K562 (cell line): ENCODE results near the gene KIF5A. TPM values are rescaled to one million over a fixed set of nuclear protein-coding genes. Genes with fewer than 3 reads are reported as not detected.

Experiments
- BDP1 ChIP-seq: IDR thresholded peaks from 3 replicates; pipeline ENCODE4 v1.6.1; 2011; ENCODE audit not compliant: insufficient read length, insufficient read depth
- CEBPB ChIP-seq: fragments of 450-650 bp; IDR thresholded peaks from 2 replicates; pipeline ENCODE4 v1.6.1; 2016; ENCODE audit warnings: missing genetic modification characterization, missing compliant biosample characterization
- CREM ChIP-seq: IDR thresholded peaks from 2 replicates; pipeline ENCODE4 v1.6.1; 2014; ENCODE audit warnings: antibody characterized with exemption, low read depth
- E2F5 ChIP-seq: sonication (generic); formaldehyde crosslinking; IDR thresholded peaks from 2 replicates; pipeline ENCODE4 v1.8.0; 2022; ENCODE audit warnings: mild to moderate bottlenecking, missing genetic modification reagents
- MTA2 ChIP-seq: fragments of 450-650 bp; IDR thresholded peaks from 2 replicates; pipeline ENCODE4 v1.6.1; 2016; ENCODE audit warnings: low read depth
- NFRKB ChIP-seq: fragments of 450-650 bp; IDR thresholded peaks from 2 replicates; pipeline ENCODE4 v1.6.1; 2016; ENCODE audit warnings: low read depth
- NR2C2 ChIP-seq, 2 experiments: fragments of 200-800 bp in 1 of 2; sonication (Bioruptor generic) in 1 of 2; sonication (generic) in 1 of 2; formaldehyde crosslinking in 1 of 2; IDR thresholded peaks; 2 replicates each; pipeline versions ENCODE4 v1.6.1 to v1.8.0; 2016 to 2022; ENCODE audit warnings: mild to moderate bottlenecking in 1 of 2, missing compliant biosample characterization in 1 of 2, missing genetic modification characterization in 1 of 2, missing genetic modification reagents in 1 of 2
- NR4A1 ChIP-seq, 2 experiments: fragments of 250-450 bp in 1 of 2; fragments of 450-650 bp in 1 of 2; sonication (Bioruptor Pico) in 1 of 2; IDR thresholded peaks; 2 replicates each; pipeline versions ENCODE4 v1.4.0 to v1.6.1; 2016 to 2020; ENCODE audit warnings: mild to moderate bottlenecking in 2 of 2, missing compliant biosample characterization in 1 of 2, missing genetic modification characterization in 1 of 2, moderate library complexity in 1 of 2
- OTX1 ChIP-seq: fragments of 450-650 bp; formaldehyde crosslinking; IDR thresholded peaks from 2 replicates; pipeline ENCODE4 v1.4.0; 2022; ENCODE audit warnings: mild to moderate bottlenecking
- RAD51 ChIP-seq: fragments of 450-650 bp; IDR thresholded peaks from 2 replicates; pipeline ENCODE4 v1.7.1; 2016; ENCODE audit warnings: low read depth, mild to moderate bottlenecking, borderline replicate concordance
- SMARCA4 ChIP-seq: fragments of 450-650 bp; IDR thresholded peaks from 2 replicates; pipeline ENCODE4 v1.6.1; 2016
- TRIM25 ChIP-seq: fragments of 450-650 bp; IDR thresholded peaks from 2 replicates; pipeline ENCODE4 v1.7.0; 2016; ENCODE audit warnings: borderline replicate concordance
- ZNF347 ChIP-seq: fragments of 450-650 bp; formaldehyde crosslinking; IDR thresholded peaks from 2 replicates; pipeline ENCODE4 v1.4.0; 2020; ENCODE audit warnings: low read depth, mild to moderate bottlenecking, moderate library complexity
- ZNF717 ChIP-seq: fragments of 250-450 bp; sonication (Bioruptor Pico); IDR thresholded peaks from 2 replicates; pipeline ENCODE4 v1.5.0; 2021
- polyA plus RNA-seq, 8 experiments: library from polyadenylated mRNA; depleted of rRNA in 4 of 8; stranded (reverse) in 5 of 8; unstranded in 3 of 8; fragments of >200 nt; fragmentation: Nextera tagmentation in 2 of 8; fragmentation: Illumina TruSeq in 1 of 8; extraction: Ambion mirVana in 2 of 8; extraction: Trizol in 1 of 8; gene quantifications; 2 replicates each; pipeline versions ENCODE4 v1.2.1 to v1.2.3, GENCODE V29; 2011 to 2014; ENCODE audit warnings: inconsistent platforms in 1 of 8, missing spikeins in 1 of 8
- total RNA-seq, 7 experiments: library from RNA; depleted of rRNA in 6 of 7; stranded (reverse); fragments of >200 nt in 6 of 7; fragmentation: Illumina TruSeq in 2 of 7; extraction: Trizol in 2 of 7; gene quantifications; 2 replicates each; pipeline versions ENCODE4 v1.2.1 to v1.2.3, GENCODE V29; 2011 to 2021; ENCODE audit warnings: low replicate concordance in 1 of 7
- TF ChIP-seq, protein P1 (sequence below), 2 experiments: fragments of 450-650 bp; IDR thresholded peaks; 2 replicates each; pipeline ENCODE4 v1.6.1; 2016
- TF ChIP-seq, protein P2 (sequence below): fragments of 450-650 bp; IDR thresholded peaks from 2 replicates; pipeline ENCODE4 v1.6.1; 2018; ENCODE audit not compliant: partially characterized antibody
- TF ChIP-seq, protein P3 (sequence below): fragments of 200-800 bp; sonication (Bioruptor generic); IDR thresholded peaks from 2 replicates; pipeline ENCODE4 v1.6.1; 2017; ENCODE audit warnings: missing genetic modification characterization, missing compliant biosample characterization

KIF5A gene
- total and polyA plus RNA-seq, 9 of the 15 experiments (the other 6 are each of a cell fraction or from before 2014, with no cell fraction given) = 3.4 to 17.7 (median 8.0) TPM

- TF ChIP-seq, protein P1, sequence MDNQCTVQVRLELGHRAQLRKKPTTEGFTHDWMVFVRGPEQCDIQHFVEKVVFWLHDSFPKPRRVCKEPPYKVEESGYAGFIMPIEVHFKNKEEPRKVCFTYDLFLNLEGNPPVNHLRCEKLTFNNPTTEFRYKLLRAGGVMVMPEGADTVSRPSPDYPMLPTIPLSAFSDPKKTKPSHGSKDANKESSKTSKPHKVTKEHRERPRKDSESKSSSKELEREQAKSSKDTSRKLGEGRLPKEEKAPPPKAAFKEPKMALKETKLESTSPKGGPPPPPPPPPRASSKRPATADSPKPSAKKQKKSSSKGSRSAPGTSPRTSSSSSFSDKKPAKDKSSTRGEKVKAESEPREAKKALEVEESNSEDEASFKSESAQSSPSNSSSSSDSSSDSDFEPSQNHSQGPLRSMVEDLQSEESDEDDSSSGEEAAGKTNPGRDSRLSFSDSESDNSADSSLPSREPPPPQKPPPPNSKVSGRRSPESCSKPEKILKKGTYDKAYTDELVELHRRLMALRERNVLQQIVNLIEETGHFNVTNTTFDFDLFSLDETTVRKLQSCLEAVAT (IDR thresholded peaks at IDR 0.05) = peak in 1 of 2 experiments; percentile 61; a peak in 1 of 4 replicates
- TF ChIP-seq CEBPB (0 out of 2 replicates have a peak, but pooled peaks have one; percentile 47), TRIM25 (peak; percentile 84; the same call in 1 of the 2 replicates), NR4A1 (CRISPR knock-in tag; IDR thresholded peaks at IDR 0.05) (no peak), NR4A1 (tag; IDR thresholded peaks at IDR 0.05) (no peak), OTX1 (no peak), BDP1 (no peak), NR2C2 (CRISPR knock-in tag; IDR thresholded peaks at IDR 0.05) (no peak), NR2C2 (tag; IDR thresholded peaks at IDR 0.05) (peak; percentile 67; the same call in 1 of the 2 replicates), MTA2 (no peak), E2F5 (no peak), SMARCA4 (0 out of 2 replicates have a peak, but pooled peaks have one; percentile 27), ZNF347 (CRISPR knock-in tag) (no peak), NFRKB (0 out of 2 replicates have a peak, but pooled peaks have one; percentile 33), CREM (peak; percentile 98), ZNF717 (0 out of 2 replicates have a peak, but pooled peaks have one; percentile 41), RAD51 (0 out of 2 replicates have a peak, but pooled peaks have one; percentile 8)
- TF ChIP-seq, protein P2, sequence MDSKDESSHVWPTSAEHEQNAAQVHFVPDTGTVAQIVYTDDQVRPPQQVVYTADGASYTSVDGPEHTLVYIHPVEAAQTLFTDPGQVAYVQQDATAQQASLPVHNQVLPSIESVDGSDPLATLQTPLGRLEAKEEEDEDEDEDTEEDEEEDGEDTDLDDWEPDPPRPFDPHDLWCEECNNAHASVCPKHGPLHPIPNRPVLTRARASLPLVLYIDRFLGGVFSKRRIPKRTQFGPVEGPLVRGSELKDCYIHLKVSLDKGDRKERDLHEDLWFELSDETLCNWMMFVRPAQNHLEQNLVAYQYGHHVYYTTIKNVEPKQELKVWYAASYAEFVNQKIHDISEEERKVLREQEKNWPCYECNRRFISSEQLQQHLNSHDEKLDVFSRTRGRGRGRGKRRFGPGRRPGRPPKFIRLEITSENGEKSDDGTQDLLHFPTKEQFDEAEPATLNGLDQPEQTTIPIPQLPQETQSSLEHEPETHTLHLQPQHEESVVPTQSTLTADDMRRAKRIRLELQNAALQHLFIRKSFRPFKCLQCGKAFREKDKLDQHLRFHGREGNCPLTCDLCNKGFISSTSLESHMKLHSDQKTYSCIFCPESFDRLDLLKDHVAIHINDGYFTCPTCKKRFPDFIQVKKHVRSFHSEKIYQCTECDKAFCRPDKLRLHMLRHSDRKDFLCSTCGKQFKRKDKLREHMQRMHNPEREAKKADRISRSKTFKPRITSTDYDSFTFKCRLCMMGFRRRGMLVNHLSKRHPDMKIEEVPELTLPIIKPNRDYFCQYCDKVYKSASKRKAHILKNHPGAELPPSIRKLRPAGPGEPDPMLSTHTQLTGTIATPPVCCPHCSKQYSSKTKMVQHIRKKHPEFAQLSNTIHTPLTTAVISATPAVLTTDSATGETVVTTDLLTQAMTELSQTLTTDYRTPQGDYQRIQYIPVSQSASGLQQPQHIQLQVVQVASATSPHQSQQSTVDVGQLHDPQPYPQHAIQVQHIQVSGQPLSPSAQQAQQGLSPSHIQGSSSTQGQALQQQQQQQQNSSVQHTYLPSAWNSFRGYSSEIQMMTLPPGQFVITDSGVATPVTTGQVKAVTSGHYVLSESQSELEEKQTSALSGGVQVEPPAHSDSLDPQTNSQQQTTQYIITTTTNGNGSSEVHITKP = peak; percentile 42
- TF ChIP-seq, protein P3, sequence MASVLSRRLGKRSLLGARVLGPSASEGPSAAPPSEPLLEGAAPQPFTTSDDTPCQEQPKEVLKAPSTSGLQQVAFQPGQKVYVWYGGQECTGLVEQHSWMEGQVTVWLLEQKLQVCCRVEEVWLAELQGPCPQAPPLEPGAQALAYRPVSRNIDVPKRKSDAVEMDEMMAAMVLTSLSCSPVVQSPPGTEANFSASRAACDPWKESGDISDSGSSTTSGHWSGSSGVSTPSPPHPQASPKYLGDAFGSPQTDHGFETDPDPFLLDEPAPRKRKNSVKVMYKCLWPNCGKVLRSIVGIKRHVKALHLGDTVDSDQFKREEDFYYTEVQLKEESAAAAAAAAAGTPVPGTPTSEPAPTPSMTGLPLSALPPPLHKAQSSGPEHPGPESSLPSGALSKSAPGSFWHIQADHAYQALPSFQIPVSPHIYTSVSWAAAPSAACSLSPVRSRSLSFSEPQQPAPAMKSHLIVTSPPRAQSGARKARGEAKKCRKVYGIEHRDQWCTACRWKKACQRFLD (CRISPR knock-in tag) = peak; percentile 51; the same call in 1 of the 2 replicates
Observed at GRCh38 chr12:57547288-57548012, 2.4 kb upstream of the KIF5A start (continued).
